GM12873 (cell line): Measurements from ENCODE around the gene STIM1.

ENCODE experiments used
- CTCF ChIP-seq: IDR thresholded peaks from 2 replicates; pipeline ENCODE4 v1.5.1; 2012; ENCODE audit warnings: low read depth, mild to moderate bottlenecking, moderate library complexity, low read length, control low read depth; ENCODE audit not compliant: insufficient read depth; ENCODE audit errors: missing control alignments

Gene STIM1

GRCh38 chr11:3873712-3874349 lies 18.4 kb downstream of the STIM1 start:
- no peak for TF ChIP-seq CTCF

GRCh38 chr11:3876613-3877012 lies 21.1 kb downstream of the STIM1 start:
- TF ChIP-seq CTCF: no peak

- TF ChIP-seq CTCF: no peak
Measured at GRCh38 chr11:3877364-3878257, 22.1 kb downstream of the STIM1 start.

- no peak for TF ChIP-seq CTCF
Measured at GRCh38 chr11:3878258-3878584, 22.8 kb downstream of the STIM1 start.

GRCh38 chr11:3879216-3879966 lies 23.9 kb downstream of the STIM1 start:
- no peak for TF ChIP-seq CTCF

- TF ChIP-seq CTCF: no peak
Measured at GRCh38 chr11:3879967-3880542, 24.6 kb downstream of the STIM1 start.

GRCh38 chr11:3880724-3881123 lies 25.3 kb downstream of the STIM1 start:
- TF ChIP-seq CTCF: no peak
